Endothelial cell of umbilical vein (primary cell): Measurements from ENCODE around the gene PBX3. TPM values are rescaled to one million over a fixed set of nuclear protein-coding genes. Genes with fewer than 3 reads are reported as not detected.
"Not testable (repeated sequence)": the region's sequence is repeated elsewhere in the genome, so short reads cannot be mapped to it uniquely, and the experiment has no call there.

Experiments used
- BruUV-seq: library from RNA; stranded (reverse); fragments of 400-500 nt; replicated peaks from 2 replicates; lab custom pipeline; 2021; lab: Mats Ljungman, UMichigan
- CTCF ChIA-PET: fragments of 300-600, 350-600 bp; sonication (Branson Sonifier 250); formaldehyde crosslinking; loops from one replicate; lab custom pipeline; 2021; ENCODE audit warnings: antibody characterized with exemption, inconsistent platforms; lab: Charles Lee
- POLR2A ChIA-PET: fragments of 300-600, 350-600 bp; sonication (Branson Sonifier 250); formaldehyde crosslinking; loops from one replicate; lab custom pipeline; 2021; ENCODE audit warnings: antibody characterized with exemption, inconsistent platforms; lab: Charles Lee
- DNase-seq: peaks from one replicate; pipeline ENCODE4 v3.0.0-alpha.2; 2011; ENCODE audit warnings: low read depth, low spot score
- FAIRE-seq: peaks from 2 replicates; lab custom pipeline; 2011; peaks lifted over from hg19 to GRCh38; lab: Jason Lieb, UNC
- H2AFZ ChIP-seq: 2 replicates; pipeline ENCODE4 v1.6.0; 2012; ENCODE audit warnings: low read depth, low read length, control low read depth, inconsistent platforms
- H3K27ac ChIP-seq: 2 replicates; pipeline ENCODE4 v1.5.1; 2011; ENCODE audit warnings: low read depth, mild to moderate bottlenecking, control low read depth, low read length, moderate library complexity; ENCODE audit not compliant: insufficient read depth
- H3K27me3 ChIP-seq, 2 experiments: 2 replicates each; pipeline versions ENCODE4 v1.6.0 to v1.6.1; 2011; ENCODE audit warnings: low read length in 2 of 2, mixed read lengths in 1 of 2; ENCODE audit not compliant: control insufficient read depth in 2 of 2, insufficient read depth in 2 of 2
- H3K36me3 ChIP-seq, 2 experiments: 2 replicates in 1 of 2; 3 replicates in 1 of 2; pipeline ENCODE4 v1.5.1; 2011; ENCODE audit warnings: low read length in 2 of 2, mild to moderate bottlenecking in 1 of 2, moderate library complexity in 1 of 2; ENCODE audit not compliant: control insufficient read depth in 2 of 2, insufficient read depth in 2 of 2; ENCODE audit errors: extremely low read depth in 1 of 2
- H3K4me1 ChIP-seq: 3 replicates; pipeline ENCODE4 v1.5.1; 2011; ENCODE audit warnings: mild to moderate bottlenecking, low read length; ENCODE audit not compliant: control insufficient read depth, insufficient read depth; ENCODE audit errors: extremely low read depth
- H3K4me2 ChIP-seq: 2 replicates; pipeline ENCODE4 v1.6.1; 2011; ENCODE audit warnings: low read length, control low read depth, mixed read lengths; ENCODE audit not compliant: insufficient read depth
- H3K4me3 ChIP-seq, 3 experiments: fragments of 200-600 bp in 1 of 3; sonication (generic), shearing (Covaris generic) in 1 of 3; replicated peaks in 1 of 3; 2 replicates each; pipeline ENCODE4 v1.5.1; 2011 to 2016; ENCODE audit warnings: control low read depth in 3 of 3, low read length in 3 of 3, mild to moderate bottlenecking in 2 of 3, inconsistent platforms in 1 of 3, low read depth in 1 of 3, moderate library complexity in 1 of 3; ENCODE audit not compliant: insufficient read depth in 1 of 3
- H3K79me2 ChIP-seq: 2 replicates; pipeline ENCODE4 v1.6.0; 2012; ENCODE audit warnings: low read length, inconsistent platforms; ENCODE audit not compliant: control insufficient read depth, insufficient read depth
- H3K9ac ChIP-seq: replicated peaks from 2 replicates; pipeline ENCODE3; 2011; ENCODE audit warnings: low read length, control low read depth; ENCODE audit not compliant: insufficient read depth; ENCODE audit errors: extremely low read depth
- H3K9me1 ChIP-seq: replicated peaks from 3 replicates; pipeline ENCODE4 v1.6.0; 2011; ENCODE audit warnings: mild to moderate bottlenecking, low read length; ENCODE audit not compliant: control insufficient read depth, insufficient read depth; ENCODE audit errors: extremely low read depth
- H3K9me3 ChIP-seq: replicated peaks from 2 replicates; pipeline ENCODE4 v1.5.1; 2012; ENCODE audit warnings: low read length, inconsistent platforms; ENCODE audit not compliant: control insufficient read depth, insufficient read depth
- H4K20me1 ChIP-seq: replicated peaks from 2 replicates; pipeline ENCODE3; 2011; ENCODE audit warnings: mild to moderate bottlenecking, low read length; ENCODE audit not compliant: control insufficient read depth, insufficient read depth; ENCODE audit errors: extremely low read depth
- EZH2 ChIP-seq: IDR thresholded peaks from 2 replicates; pipeline ENCODE4 v1.6.1; 2012; ENCODE audit warnings: borderline replicate concordance, low read depth, mild to moderate bottlenecking, moderate library complexity, low read length, inconsistent platforms; ENCODE audit not compliant: severe bottlenecking
- FOS ChIP-seq: IDR thresholded peaks from 2 replicates; pipeline ENCODE4 v1.6.1; 2011; ENCODE audit warnings: mild to moderate bottlenecking, low read length, moderate library complexity, borderline replicate concordance; ENCODE audit not compliant: insufficient read depth
- GATA2 ChIP-seq: IDR thresholded peaks from 2 replicates; pipeline ENCODE4 v1.7.0; 2011; ENCODE audit warnings: low read depth, mild to moderate bottlenecking, moderate library complexity, mixed read lengths, low read length; ENCODE audit not compliant: insufficient read length, insufficient read depth
- JUN ChIP-seq: IDR thresholded peaks from 2 replicates; pipeline ENCODE4 v1.6.1; 2011; ENCODE audit warnings: borderline replicate concordance, low read depth; ENCODE audit not compliant: insufficient read length, insufficient read depth
- MAX ChIP-seq: IDR thresholded peaks from 2 replicates; pipeline ENCODE4 v1.6.1; 2011; ENCODE audit not compliant: insufficient read depth, insufficient read length
- MYC ChIP-seq: IDR thresholded peaks from one replicate; pipeline ENCODE4 v1.6.1; 2011; ENCODE audit warnings: mild to moderate bottlenecking, low read depth, low read length
- POLR2A ChIP-seq: IDR thresholded peaks from 2 replicates; pipeline ENCODE4 v1.6.1; 2012; ENCODE audit warnings: low read depth, mild to moderate bottlenecking, control low read depth, low read length
- POLR2AphosphoS5 ChIP-seq: IDR thresholded peaks from 2 replicates; pipeline ENCODE4 v1.6.1; 2012; ENCODE audit warnings: low read depth, mild to moderate bottlenecking, control low read depth, low read length, moderate library complexity; ENCODE audit not compliant: insufficient read depth
- dilution Hi-C: fragments of 300-500 bp; cut with MboI; formaldehyde crosslinking; loops from one replicate; pipeline ENCODE4 v1.15.0; 2019; ENCODE audit warnings: low sequenced_read_pairs; ENCODE audit not compliant: extremely low pct_ligation_motif_present
- intact Hi-C: fragments of 100-400 bp; cut with micrococcal nuclease; formaldehyde crosslinking; loops from one replicate; pipeline ENCODE4 v1.10.0; 2022
- polyA plus RNA-seq, 4 experiments: library from polyadenylated mRNA; depleted of rRNA in 3 of 4; stranded (reverse) in 3 of 4; unstranded in 1 of 4; fragments of >200 nt; gene quantifications; 2 replicates each; pipeline versions ENCODE4 v1.2.1 to v1.2.3, GENCODE V29; 2011 to 2012; ENCODE audit warnings: missing spikeins in 1 of 4
- total RNA-seq: library from RNA; stranded (reverse); gene quantifications from 2 replicates; pipeline ENCODE4 v1.2.3, GENCODE V29; 2021
- TF ChIP-seq, protein P1 (sequence below), 2 donors: IDR thresholded peaks; 1 replicate in 1 of 2; 2 replicates in 1 of 2; pipeline ENCODE4 v1.5.1; 2011; ENCODE audit warnings: low read length in 2 of 2, mild to moderate bottlenecking in 2 of 2, moderate library complexity in 2 of 2, control low read depth in 1 of 2, inconsistent platforms in 1 of 2, low read depth in 1 of 2; ENCODE audit not compliant: insufficient read depth in 1 of 2; ENCODE audit errors: extremely low read depth in 1 of 2

PBX3 gene
- total and polyA plus RNA-seq, 2 donors (not counting 3 experiments of a cell fraction or from before 2014, with no cell fraction given): 18.8 to 42.0 TPM

GRCh38 chr9:125823874-125824406 lies 76.8 kb downstream of the PBX3 start:
- H2AFZ ChIP-seq, H3K4me3 ChIP-seq, H4K20me1 ChIP-seq, H3K36me3 ChIP-seq, BruUV-seq, H3K9ac ChIP-seq, H3K27ac ChIP-seq, H3K9me1 ChIP-seq, H3K4me1 ChIP-seq, H3K9me3 ChIP-seq, DNase-seq, intact Hi-C loops, H3K79me2 ChIP-seq, POLR2A ChIA-PET, FAIRE-seq, H3K27me3 ChIP-seq, H3K4me2 ChIP-seq, dilution Hi-C loops: not testable (repeated sequence)
- CTCF ChIA-PET: interaction anchor here (0.7 kb wide), 1 partner anchor 12 kb away, joined by 3 read pairs; no protein-coding TSS in a partner anchor

GRCh38 chr9:125825762-125826161 lies 78.6 kb downstream of the PBX3 start:
- Histone ChIP-seq H3K4me3 (no peak overlapping the region), H3K27me3 (no peaks in the 10 kb centered on the region), H3K36me3 (no peaks in the 10 kb centered on the region), H4K20me1 (no peaks in the 10 kb centered on the region), H3K27ac (no peak overlapping the region), H3K9me3 (no peaks in the 10 kb centered on the region), H3K4me2 (no peak overlapping the region), H3K79me2 (peaks cover 1% of the 10 kb centered on the region), H2AFZ (no peak overlapping the region), H3K9ac (no peak overlapping the region), H3K9me1 (no peaks in the 10 kb centered on the region), H3K4me1 (peaks cover 2% of the 10 kb centered on the region)
- ChIA-PET POLR2A (no interaction called here), CTCF (interaction anchor here (1.2 kb wide), 1 partner anchor 12 kb away, joined by 4 read pairs; no protein-coding TSS in a partner anchor)
- DNase-seq (no peak), FAIRE-seq (no peak)
- intact Hi-C loops: no loop called here
- TF ChIP-seq JUN (no peak), GATA2 (no peak), FOS (no peak), POLR2AphosphoS5 (no peak), MYC (no peak), EZH2 (no peak), POLR2A (no peak), MAX (no peak)
- TF ChIP-seq, protein P1, sequence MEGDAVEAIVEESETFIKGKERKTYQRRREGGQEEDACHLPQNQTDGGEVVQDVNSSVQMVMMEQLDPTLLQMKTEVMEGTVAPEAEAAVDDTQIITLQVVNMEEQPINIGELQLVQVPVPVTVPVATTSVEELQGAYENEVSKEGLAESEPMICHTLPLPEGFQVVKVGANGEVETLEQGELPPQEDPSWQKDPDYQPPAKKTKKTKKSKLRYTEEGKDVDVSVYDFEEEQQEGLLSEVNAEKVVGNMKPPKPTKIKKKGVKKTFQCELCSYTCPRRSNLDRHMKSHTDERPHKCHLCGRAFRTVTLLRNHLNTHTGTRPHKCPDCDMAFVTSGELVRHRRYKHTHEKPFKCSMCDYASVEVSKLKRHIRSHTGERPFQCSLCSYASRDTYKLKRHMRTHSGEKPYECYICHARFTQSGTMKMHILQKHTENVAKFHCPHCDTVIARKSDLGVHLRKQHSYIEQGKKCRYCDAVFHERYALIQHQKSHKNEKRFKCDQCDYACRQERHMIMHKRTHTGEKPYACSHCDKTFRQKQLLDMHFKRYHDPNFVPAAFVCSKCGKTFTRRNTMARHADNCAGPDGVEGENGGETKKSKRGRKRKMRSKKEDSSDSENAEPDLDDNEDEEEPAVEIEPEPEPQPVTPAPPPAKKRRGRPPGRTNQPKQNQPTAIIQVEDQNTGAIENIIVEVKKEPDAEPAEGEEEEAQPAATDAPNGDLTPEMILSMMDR (IDR thresholded peaks at IDR 0.05; ENCODE audit: extremely low read depth in 1 of 2, insufficient read depth in 1 of 2, low read depth in 1 of 2, low read length in 2 of 2): no peak
- BruUV-seq: no TSS peak
- dilution Hi-C loops: no loop called here
